ENCODE data around the gene PRMT3.
"Not testable (repeated sequence)": the region's sequence is repeated elsewhere in the genome, so short reads cannot be mapped to it uniquely, and the experiment has no call there.

The PRMT3 gene

GRCh38 chr11:20373568-20374209 lies 13.8 kb upstream of the PRMT3 start:
- DNase-seq: no peak
- Histone ChIP-seq H3K4me3 (ENCODE audit: insufficient read depth, low read depth, low read length, poor library complexity, severe bottlenecking) (no peak overlapping the region), H3K9me3 (ENCODE audit: control insufficient read depth, low read length) (no peaks in the 10 kb centered on the region), H3K4me1 (ENCODE audit: control insufficient read depth, insufficient read depth, low read length, poor library complexity, severe bottlenecking) (no peaks in the 10 kb centered on the region), H3K27me3 (replicated peaks; ENCODE audit: control insufficient read depth, insufficient read depth, low read length, poor library complexity, severe bottlenecking) (no peaks in the 10 kb centered on the region), H3K36me3 (ENCODE audit: control insufficient read depth, insufficient read depth, low read length) (peaks cover 12% of the 10 kb centered on the region), H3K27ac (ENCODE audit: insufficient read depth, low read length, poor library complexity, severe bottlenecking) (no peak overlapping the region)

- DNase-seq: no peak
Observed at GRCh38 chr11:20374741-20375300, 12.7 kb upstream of the PRMT3 start.

GRCh38 chr11:20376162-20376730 lies 11.3 kb upstream of the PRMT3 start:
- Histone ChIP-seq H3K4me3 (ENCODE audit: insufficient read depth, low read depth, low read length, poor library complexity, severe bottlenecking) (no peak overlapping the region), H3K4me1 (ENCODE audit: control insufficient read depth, insufficient read depth, low read length, poor library complexity, severe bottlenecking) (no peaks in the 10 kb centered on the region), H3K9me3 (ENCODE audit: control insufficient read depth, low read length) (no peaks in the 10 kb centered on the region), H3K27ac (ENCODE audit: insufficient read depth, low read length, poor library complexity, severe bottlenecking) (no peak overlapping the region), H3K36me3 (ENCODE audit: control insufficient read depth, insufficient read depth, low read length) (peaks cover 17% of the 10 kb centered on the region), H3K27me3 (replicated peaks; ENCODE audit: control insufficient read depth, insufficient read depth, low read length, poor library complexity, severe bottlenecking) (no peaks in the 10 kb centered on the region)
- DNase-seq: no peak

More at GRCh38 chr11:20374741-20375300, 12.7 kb upstream of the PRMT3 start:
- no peak overlapping the region for H3K27ac ChIP-seq (ENCODE audit: insufficient read depth, low read length, poor library complexity, severe bottlenecking)
- no peaks in the 10 kb centered on the region for H3K9me3 ChIP-seq (ENCODE audit: control insufficient read depth, low read length)
- no peaks in the 10 kb centered on the region for H3K4me1 ChIP-seq (ENCODE audit: control insufficient read depth, insufficient read depth, low read length, poor library complexity, severe bottlenecking)
- no peak overlapping the region for H3K4me3 ChIP-seq (ENCODE audit: insufficient read depth, low read depth, low read length, poor library complexity, severe bottlenecking)
- H3K27me3 ChIP-seq (replicated peaks; ENCODE audit: control insufficient read depth, insufficient read depth, low read length, poor library complexity, severe bottlenecking): no peaks in the 10 kb centered on the region
- H3K36me3 ChIP-seq (ENCODE audit: control insufficient read depth, insufficient read depth, low read length): peaks cover 17% of the 10 kb centered on the region

GRCh38 chr11:20385996-20386395 lies 1.5 kb upstream of the PRMT3 start:
- not testable (repeated sequence) for H3K36me3 ChIP-seq (ENCODE audit: control insufficient read depth, insufficient read depth, low read length); H3K4me3 ChIP-seq (ENCODE audit: insufficient read depth, low read depth, low read length, poor library complexity, severe bottlenecking); DNase-seq; H3K9me3 ChIP-seq (ENCODE audit: control insufficient read depth, low read length); H3K27ac ChIP-seq (ENCODE audit: insufficient read depth, low read length, poor library complexity, severe bottlenecking); H3K4me1 ChIP-seq (ENCODE audit: control insufficient read depth, insufficient read depth, low read length, poor library complexity, severe bottlenecking); H3K27me3 ChIP-seq (replicated peaks; ENCODE audit: control insufficient read depth, insufficient read depth, low read length, poor library complexity, severe bottlenecking)

- H3K4me1 ChIP-seq (ENCODE audit: control insufficient read depth, insufficient read depth, low read length, poor library complexity, severe bottlenecking): peaks cover 3% of the 10 kb centered on the region
- H3K27me3 ChIP-seq (replicated peaks; ENCODE audit: control insufficient read depth, insufficient read depth, low read length, poor library complexity, severe bottlenecking): no peaks in the 10 kb centered on the region
- H3K9me3 ChIP-seq (ENCODE audit: control insufficient read depth, low read length): no peaks in the 10 kb centered on the region
- H3K36me3 ChIP-seq (ENCODE audit: control insufficient read depth, insufficient read depth, low read length): no peaks in the 10 kb centered on the region
- no peak for DNase-seq
- H3K27ac ChIP-seq (ENCODE audit: insufficient read depth, low read length, poor library complexity, severe bottlenecking): peak overlapping the region; percentile 92
- peak overlapping the region; percentile 77 for H3K4me3 ChIP-seq (ENCODE audit: insufficient read depth, low read depth, low read length, poor library complexity, severe bottlenecking)
Observed at GRCh38 chr11:20388096-20389055, 860 bp downstream of the PRMT3 start.

- H3K4me1 ChIP-seq (ENCODE audit: control insufficient read depth, insufficient read depth, low read length, poor library complexity, severe bottlenecking): no peaks in the 10 kb centered on the region
- H3K27me3 ChIP-seq (replicated peaks; ENCODE audit: control insufficient read depth, insufficient read depth, low read length, poor library complexity, severe bottlenecking): no peaks in the 10 kb centered on the region
- DNase-seq: no peak
Observed at GRCh38 chr11:20397281-20397680, 9.8 kb downstream of the PRMT3 start.

GRCh38 chr11:20399498-20399897 lies 12.0 kb downstream of the PRMT3 start:
- no peak for DNase-seq
- Histone ChIP-seq H3K27ac (ENCODE audit: insufficient read depth, low read length, poor library complexity, severe bottlenecking) (no peak overlapping the region), H3K9me3 (ENCODE audit: control insufficient read depth, low read length) (no peaks in the 10 kb centered on the region), H3K27me3 (replicated peaks; ENCODE audit: control insufficient read depth, insufficient read depth, low read length, poor library complexity, severe bottlenecking) (no peaks in the 10 kb centered on the region), H3K4me3 (ENCODE audit: insufficient read depth, low read depth, low read length, poor library complexity, severe bottlenecking) (no peak overlapping the region), H3K36me3 (ENCODE audit: control insufficient read depth, insufficient read depth, low read length) (peaks cover 23% of the 10 kb centered on the region), H3K4me1 (ENCODE audit: control insufficient read depth, insufficient read depth, low read length, poor library complexity, severe bottlenecking) (no peaks in the 10 kb centered on the region)

More at GRCh38 chr11:20397281-20397680, 9.8 kb downstream of the PRMT3 start:
- Histone ChIP-seq H3K4me3 (ENCODE audit: insufficient read depth, low read depth, low read length, poor library complexity, severe bottlenecking) (no peak overlapping the region), H3K27ac (ENCODE audit: insufficient read depth, low read length, poor library complexity, severe bottlenecking) (no peak overlapping the region), H3K36me3 (ENCODE audit: control insufficient read depth, insufficient read depth, low read length) (peaks cover 18% of the 10 kb centered on the region), H3K9me3 (ENCODE audit: control insufficient read depth, low read length) (no peaks in the 10 kb centered on the region)

GRCh38 chr11:20403059-20403458 lies 15.5 kb downstream of the PRMT3 start:
- DNase-seq: no peak
- Histone ChIP-seq H3K36me3 (ENCODE audit: control insufficient read depth, insufficient read depth, low read length) (peaks cover 31% of the 10 kb centered on the region), H3K9me3 (ENCODE audit: control insufficient read depth, low read length) (no peaks in the 10 kb centered on the region), H3K27ac (ENCODE audit: insufficient read depth, low read length, poor library complexity, severe bottlenecking) (no peak overlapping the region), H3K27me3 (replicated peaks; ENCODE audit: control insufficient read depth, insufficient read depth, low read length, poor library complexity, severe bottlenecking) (no peaks in the 10 kb centered on the region), H3K4me3 (ENCODE audit: insufficient read depth, low read depth, low read length, poor library complexity, severe bottlenecking) (no peak overlapping the region), H3K4me1 (ENCODE audit: control insufficient read depth, insufficient read depth, low read length, poor library complexity, severe bottlenecking) (no peaks in the 10 kb centered on the region)

- no peaks in the 10 kb centered on the region for H3K27me3 ChIP-seq (replicated peaks; ENCODE audit: control insufficient read depth, insufficient read depth, low read length, poor library complexity, severe bottlenecking)
- no peaks in the 10 kb centered on the region for H3K9me3 ChIP-seq (ENCODE audit: control insufficient read depth, low read length)
- no peak for DNase-seq
- no peak overlapping the region for H3K27ac ChIP-seq (ENCODE audit: insufficient read depth, low read length, poor library complexity, severe bottlenecking)
- H3K36me3 ChIP-seq (ENCODE audit: control insufficient read depth, insufficient read depth, low read length): peaks cover 25% of the 10 kb centered on the region
- H3K4me1 ChIP-seq (ENCODE audit: control insufficient read depth, insufficient read depth, low read length, poor library complexity, severe bottlenecking): no peaks in the 10 kb centered on the region
- no peak overlapping the region for H3K4me3 ChIP-seq (ENCODE audit: insufficient read depth, low read depth, low read length, poor library complexity, severe bottlenecking)
Observed at GRCh38 chr11:20406484-20406883, 19.0 kb downstream of the PRMT3 start.
